ENCODE results near the gene CHMP6. TPM values are rescaled to one million over a fixed set of nuclear protein-coding genes. Genes with fewer than 3 reads are reported as not detected.
"Not testable (repeated sequence)": the region's sequence is repeated elsewhere in the genome, so short reads cannot be mapped to it uniquely, and the experiment has no call there.

The CHMP6 gene
- total and polyA plus RNA-seq, 3 experiments from 2014 or later: 31.2 to 45.1 (median 32.7) TPM

DNA sequence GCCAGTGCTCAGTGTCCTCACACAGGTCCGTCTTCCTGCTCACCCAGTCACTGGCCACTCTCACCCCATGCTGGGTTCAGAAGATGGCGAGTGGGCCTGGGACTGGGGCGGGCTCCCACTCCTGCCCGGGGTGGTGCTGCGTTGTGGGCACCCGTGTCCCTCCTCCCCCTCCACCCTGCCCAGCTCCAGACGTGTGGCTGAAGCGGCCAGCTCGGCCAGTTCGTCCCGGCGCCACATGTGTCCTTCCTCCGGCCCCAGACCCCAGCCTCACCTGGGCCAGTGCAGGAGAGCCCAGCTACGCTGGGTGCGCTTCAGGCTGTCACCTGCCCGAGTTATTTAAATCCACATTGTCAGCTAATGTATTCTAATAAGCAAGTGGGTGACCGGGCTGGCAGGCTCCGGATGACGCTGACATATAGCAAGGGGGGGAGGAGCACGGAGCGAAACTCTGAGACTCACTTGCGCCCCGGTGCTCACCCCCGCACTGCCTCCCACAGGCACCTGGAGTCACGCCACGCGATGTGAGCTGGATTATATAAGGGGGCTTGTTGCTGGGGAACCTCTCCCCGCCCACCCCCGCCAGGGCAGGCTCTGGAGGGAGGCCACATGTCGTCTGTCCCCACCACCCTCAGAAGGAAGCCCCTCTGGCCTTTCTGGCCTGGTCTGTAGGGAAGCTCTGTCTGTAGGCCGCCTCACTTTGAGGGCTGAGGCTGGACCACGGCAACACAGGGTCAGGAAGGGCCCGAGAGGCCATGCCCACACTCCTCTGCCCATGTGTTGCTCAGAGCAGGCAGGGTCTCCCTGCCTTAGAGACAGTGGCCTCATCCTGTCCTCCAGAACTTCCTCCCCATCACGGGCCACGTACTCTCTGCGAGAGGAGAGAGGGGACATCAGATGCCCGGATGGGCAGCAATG lies 36.2 kb downstream of the CHMP6 start:
- DNase-seq: peak in 1 of 5 donors; percentile 43
- no peaks in the 10 kb centered on the region for H3K36me3 Mint-ChIP-seq
- H3K4me3 Mint-ChIP-seq: no peak overlapping the region
- no peaks in the 10 kb centered on the region for H3K9me3 Mint-ChIP-seq
- ChIA-PET CTCF (interaction anchor here (1.3 kb wide), 1 partner anchor 70 kb away, joined by 4 read pairs; no protein-coding TSS in a partner anchor), POLR2A (no interaction called here)
- Histone ChIP-seq H3K4me1 (ENCODE audit: insufficient read depth, low read length) (peaks cover 5% of the 10 kb centered on the region), H3K9me3 (ENCODE audit: low read length) (no peaks in the 10 kb centered on the region), H3K27ac (ENCODE audit: low read depth, low read length) (no peak overlapping the region), H3K36me3 (ENCODE audit: insufficient read depth, low read length) (no peaks in the 10 kb centered on the region), H3K4me3 (ENCODE audit: low read length) (no peak overlapping the region), H3K27me3 (ENCODE audit: insufficient read depth, low read length, poor library complexity, severe bottlenecking) (no peaks in the 10 kb centered on the region)
- H3K27me3 Mint-ChIP-seq: peaks cover 15 to 18% of the 10 kb centered on the region in 2 donors
- H3K4me1 Mint-ChIP-seq: peaks cover 5 to 8% (median 5%) of the 10 kb centered on the region in 3 donors
- H3K27ac Mint-ChIP-seq: no peak overlapping the region

DNA sequence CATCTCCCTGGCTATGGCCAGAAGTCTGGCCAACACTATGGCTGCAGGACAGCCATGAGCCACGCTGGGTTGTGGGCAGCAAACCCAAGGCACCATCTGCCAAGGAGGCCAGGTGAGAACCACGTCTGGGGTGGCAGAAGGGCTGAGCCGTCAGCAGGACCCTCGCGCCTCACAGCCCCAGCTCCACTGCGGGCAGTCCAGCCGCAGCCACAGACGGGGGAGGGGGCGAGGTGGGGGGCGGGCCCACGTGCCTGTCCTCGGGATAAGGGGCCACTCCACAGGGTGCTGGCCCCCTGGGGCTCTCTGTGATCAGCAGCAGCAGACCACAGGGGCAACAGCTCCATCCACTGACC lies 36.8 kb downstream of the CHMP6 start:
- H3K4me3 Mint-ChIP-seq: no peak overlapping the region
- CTCF ChIA-PET: interaction anchor here (1.3 kb wide), 1 partner anchor 70 kb away, joined by 4 read pairs; no protein-coding TSS in a partner anchor

DNA sequence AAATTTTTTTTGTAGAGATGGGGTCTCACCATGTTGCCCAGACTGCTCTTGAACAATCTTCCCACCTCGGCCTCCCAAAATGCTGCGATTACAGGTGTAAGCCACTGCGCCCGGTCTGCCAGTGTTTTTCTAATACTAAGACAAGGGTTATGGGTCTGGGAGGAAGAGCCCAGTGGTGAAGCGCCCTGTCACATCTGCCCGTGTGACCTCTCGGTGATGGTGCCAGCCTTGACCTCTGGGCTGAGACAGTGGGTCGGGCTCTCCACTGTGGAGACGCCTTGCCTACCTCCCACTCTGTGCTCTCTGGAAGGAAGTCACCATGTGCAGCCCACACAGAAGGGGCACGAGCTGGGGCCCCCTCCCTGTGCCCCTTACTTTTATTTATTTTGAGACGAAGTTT lies 38.2 kb downstream of the CHMP6 start:
- H3K27me3 Mint-ChIP-seq: peaks cover 15 to 18% of the 10 kb centered on the region in 2 donors
- ChIA-PET CTCF (no interaction called here), POLR2A (no interaction called here)
- Histone ChIP-seq H3K27ac (ENCODE audit: low read depth, low read length) (no peak overlapping the region), H3K27me3 (ENCODE audit: insufficient read depth, low read length, poor library complexity, severe bottlenecking) (no peaks in the 10 kb centered on the region), H3K4me3 (ENCODE audit: low read length) (no peak overlapping the region), H3K4me1 (ENCODE audit: insufficient read depth, low read length) (peaks cover 8% of the 10 kb centered on the region), H3K36me3 (ENCODE audit: insufficient read depth, low read length) (no peaks in the 10 kb centered on the region), H3K9me3 (ENCODE audit: low read length) (no peaks in the 10 kb centered on the region)
- H3K36me3 Mint-ChIP-seq: no peaks in the 10 kb centered on the region
- H3K4me3 Mint-ChIP-seq: no peak overlapping the region
- H3K4me1 Mint-ChIP-seq: peaks cover 4 to 13% (median 5%) of the 10 kb centered on the region in 3 donors
- no peak for DNase-seq
- no peak overlapping the region for H3K27ac Mint-ChIP-seq
- no peaks in the 10 kb centered on the region for H3K9me3 Mint-ChIP-seq

More for the DNA sequence above, 36.8 kb downstream of the CHMP6 start:
- Histone ChIP-seq H3K27me3 (ENCODE audit: insufficient read depth, low read length, poor library complexity, severe bottlenecking) (no peaks in the 10 kb centered on the region), H3K9me3 (ENCODE audit: low read length) (no peaks in the 10 kb centered on the region), H3K27ac (ENCODE audit: low read depth, low read length) (no peak overlapping the region), H3K4me1 (ENCODE audit: insufficient read depth, low read length) (peaks cover 2% of the 10 kb centered on the region), H3K36me3 (ENCODE audit: insufficient read depth, low read length) (no peaks in the 10 kb centered on the region), H3K4me3 (ENCODE audit: low read length) (no peak overlapping the region)
- Mint-ChIP-seq H3K9me3 (no peaks in the 10 kb centered on the region), H3K27me3 (peaks cover 15 to 18% of the 10 kb centered on the region in 2 donors), H3K4me1 (peaks cover 5 to 10% (median 6%) of the 10 kb centered on the region in 3 donors), H3K36me3 (no peaks in the 10 kb centered on the region), H3K27ac (no peak overlapping the region)
- POLR2A ChIA-PET: no interaction called here
- peak in 1 of 5 donors; percentile 40 for DNase-seq

- Mint-ChIP-seq H3K27me3 (peaks cover 16 to 18% of the 10 kb centered on the region in 2 donors), H3K4me1 (peaks cover 5 to 13% (median 5%) of the 10 kb centered on the region in 3 donors), H3K4me3 (peak overlapping the region in 1 of 7 donors; percentile 33)
- H3K27ac Mint-ChIP-seq; H3K36me3 ChIP-seq (ENCODE audit: insufficient read depth, low read length); H3K9me3 Mint-ChIP-seq; H3K36me3 Mint-ChIP-seq; H3K4me3 ChIP-seq (ENCODE audit: low read length); H3K9me3 ChIP-seq (ENCODE audit: low read length); H3K27ac ChIP-seq (ENCODE audit: low read depth, low read length); DNase-seq; H3K4me1 ChIP-seq (ENCODE audit: insufficient read depth, low read length); H3K27me3 ChIP-seq (ENCODE audit: insufficient read depth, low read length, poor library complexity, severe bottlenecking): not testable (repeated sequence)
- POLR2A ChIA-PET: interaction anchor here (0.6 kb wide), 1 partner anchor 369 kb away, joined by 3 read pairs; no protein-coding TSS in a partner anchor
- CTCF ChIA-PET: interaction anchor here (0.8 to 1.0 kb wide), 2 partner anchors 41 to 71 kb away, joined by 3 read pairs; no protein-coding TSS in a partner anchor
These were observed 38.7 kb downstream of the CHMP6 start for GRCh38 chr17:81030312-81030711.

- no peak for DNase-seq
- Histone ChIP-seq H3K4me3 (ENCODE audit: low read length) (no peak overlapping the region), H3K9me3 (ENCODE audit: low read length) (no peaks in the 10 kb centered on the region), H3K27ac (ENCODE audit: low read depth, low read length) (no peak overlapping the region), H3K36me3 (ENCODE audit: insufficient read depth, low read length) (no peaks in the 10 kb centered on the region), H3K27me3 (ENCODE audit: insufficient read depth, low read length, poor library complexity, severe bottlenecking) (no peaks in the 10 kb centered on the region), H3K4me1 (ENCODE audit: insufficient read depth, low read length) (peaks cover 8% of the 10 kb centered on the region)
- Mint-ChIP-seq H3K4me1 (peaks cover 8 to 17% (median 9%) of the 10 kb centered on the region in 3 donors), H3K27ac (no peak overlapping the region), H3K9me3 (no peaks in the 10 kb centered on the region), H3K36me3 (peaks cover 0 to 1% (median 0%) of the 10 kb centered on the region in 3 donors), H3K27me3 (peaks cover 16 to 18% of the 10 kb centered on the region in 2 donors), H3K4me3 (peak overlapping the region in 1 of 7 donors; percentile 48)
- ChIA-PET POLR2A (interaction anchor here (0.6 kb wide), 1 partner anchor 370 kb away, joined by 3 read pairs; no protein-coding TSS in a partner anchor), CTCF (interaction anchor here (0.8 to 1.0 kb wide), 2 partner anchors 42 to 71 kb away, joined by 3 read pairs; no protein-coding TSS in a partner anchor)
These were observed 39.3 kb downstream of the CHMP6 start for GRCh38 chr17:81030741-81031565.

DNA sequence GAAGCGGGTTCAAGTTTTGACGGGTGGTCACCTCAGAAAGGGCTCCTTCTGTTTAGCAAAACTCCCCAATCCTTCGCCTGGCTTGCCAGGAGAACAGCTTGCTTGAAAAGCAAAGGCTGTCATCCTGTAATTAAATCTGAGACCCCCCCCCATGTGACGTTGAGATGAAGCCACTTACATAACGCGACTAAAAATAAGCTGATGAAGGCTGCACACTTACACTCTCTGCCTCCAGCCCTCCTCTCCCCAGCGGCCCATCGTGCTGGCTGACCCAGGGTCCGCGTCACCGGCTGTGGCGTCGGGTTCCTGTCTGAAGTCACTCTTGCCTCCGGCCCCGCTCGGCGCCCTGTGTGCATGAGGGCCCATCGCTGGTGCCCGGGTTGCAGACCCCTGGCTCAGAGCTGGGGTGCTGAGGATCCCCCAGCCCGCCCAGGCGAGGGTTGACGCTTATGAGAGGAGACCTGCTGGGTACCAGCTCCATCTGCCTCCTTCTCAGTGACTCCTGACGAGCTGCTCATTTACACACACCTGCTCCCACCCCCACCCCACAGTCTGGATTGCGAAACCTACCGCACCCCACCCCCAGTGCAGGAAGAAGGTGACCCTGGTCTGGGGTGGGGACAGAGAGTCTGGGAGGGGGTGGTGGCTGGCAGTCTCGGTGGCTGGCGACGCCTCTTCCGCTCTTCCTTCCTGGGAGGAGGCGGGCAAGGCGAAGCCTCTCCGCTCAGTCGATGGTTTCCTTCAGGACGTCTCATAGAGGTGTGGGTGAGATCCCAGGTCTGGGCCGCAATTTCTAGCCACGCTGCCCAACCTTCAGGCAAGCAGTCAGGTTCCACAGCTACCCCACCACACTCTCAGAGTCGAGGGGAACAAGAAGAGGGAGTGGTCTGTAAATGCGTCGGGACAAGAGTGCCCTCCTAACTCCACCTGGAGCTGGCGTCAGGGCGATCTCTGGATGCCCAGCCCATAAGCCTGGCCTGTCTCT lies 40.2 kb downstream of the CHMP6 start:
- no peak for DNase-seq
- Mint-ChIP-seq H3K36me3 (peaks cover 0 to 1% (median 0%) of the 10 kb centered on the region in 3 donors), H3K27me3 (peaks cover 12 to 14% of the 10 kb centered on the region in 2 donors), H3K4me3 (peak overlapping the region in 4 of 7 donors; percentile 23 to 85 (median 32)), H3K4me1 (peaks cover 9 to 26% (median 12%) of the 10 kb centered on the region in 3 donors), H3K27ac (no peak overlapping the region), H3K9me3 (no peaks in the 10 kb centered on the region)
- Histone ChIP-seq H3K4me1 (ENCODE audit: insufficient read depth, low read length) (peaks cover 8% of the 10 kb centered on the region), H3K27ac (ENCODE audit: low read depth, low read length) (no peak overlapping the region), H3K27me3 (ENCODE audit: insufficient read depth, low read length, poor library complexity, severe bottlenecking) (no peaks in the 10 kb centered on the region), H3K9me3 (ENCODE audit: low read length) (no peaks in the 10 kb centered on the region), H3K36me3 (ENCODE audit: insufficient read depth, low read length) (no peaks in the 10 kb centered on the region), H3K4me3 (ENCODE audit: low read length) (no peak overlapping the region)
- ChIA-PET CTCF (interaction anchor here (1.0 to 2.7 kb wide), 2 partner anchors 8 to 70 kb away, joined by 3 to 15 read pairs; no protein-coding TSS in a partner anchor), POLR2A (no interaction called here)

All from CD8-positive, alpha-beta memory T cell (primary cell).